A549 (cell line): Measurements from ENCODE around the gene KIF7. TPM values are rescaled to one million over a fixed set of nuclear protein-coding genes. Genes with fewer than 3 reads are reported as not detected.

ENCODE experiments used
- ATAC-seq, 2 experiments: fragments of 200-7000 bp in 1 of 2; fragments of >200 bp in 1 of 2; cut with Nextera tagmentation in 1 of 2; cut with Tn5 transposase in 1 of 2; 3 replicates each; pipeline versions ENCODE4 v1.8.0 to v1.9.1; 2018 to 2020; ENCODE audit warnings: mild to moderate bottlenecking in 1 of 2, moderate library complexity in 1 of 2
- CTCF ChIA-PET: fragments of 300-600 bp; sonication (Branson Sonifier 250); formaldehyde crosslinking; extraction: SDS; loops from one replicate; lab custom pipeline; 2021; ENCODE audit warnings: antibody characterized with exemption, inconsistent platforms; lab: Yijun Ruan, JAX
- POLR2A ChIA-PET: fragments of 350-600 bp; formaldehyde crosslinking; extraction: SDS; loops from one replicate; lab custom pipeline; 2021; ENCODE audit warnings: antibody characterized with exemption, inconsistent platforms; lab: Yijun Ruan, JAX
- DNase-seq, 2 experiments: peaks; one replicate each; pipeline versions ENCODE4 v3.0.0 to v3.0.0-alpha.2; 2011 to 2016; ENCODE audit warnings: low read depth in 1 of 2, low spot score in 1 of 2
- FAIRE-seq: peaks from 2 replicates; lab custom pipeline; 2011; peaks lifted over from hg19 to GRCh38; lab: Jason Lieb, UNC
- H3K27ac ChIP-seq, 2 experiments: fragments of >200 bp; sonication (Bioruptor Twin); formaldehyde crosslinking; 3 replicates each; pipeline ENCODE4 v1.5.1; 2016 to 2017
- H3K4me1 ChIP-seq: fragments of >200 bp; sonication (Bioruptor Twin); formaldehyde crosslinking; 3 replicates; pipeline ENCODE4 v1.6.1; 2016
- H3K4me2 ChIP-seq: fragments of >200 bp; sonication (Bioruptor Twin); formaldehyde crosslinking; 3 replicates; pipeline ENCODE4 v1.6.1; 2016
- H3K4me3 ChIP-seq: fragments of >200 bp; sonication (Bioruptor Twin); formaldehyde crosslinking; 3 replicates; pipeline ENCODE4 v1.5.1; 2016
- H3K9me3 ChIP-seq: fragments of >200 bp; sonication (Bioruptor Twin); formaldehyde crosslinking; 3 replicates; pipeline ENCODE4 v1.6.1; 2016
- BHLHE40 ChIP-seq: IDR thresholded peaks from 2 replicates; pipeline ENCODE4 v1.6.1; 2012; ENCODE audit warnings: low read depth, low read length, inconsistent platforms
- CEBPB ChIP-seq, 2 experiments: fragments of >200 bp in 1 of 2; sonication (Bioruptor Twin) in 1 of 2; formaldehyde crosslinking in 1 of 2; IDR thresholded peaks; 2 replicates each; pipeline ENCODE4 v1.6.1; 2012 to 2016
- CHD2 ChIP-seq: fragments of 150-350 bp; IDR thresholded peaks from 2 replicates; pipeline ENCODE4 v1.6.1; 2014; ENCODE audit warnings: low read length; ENCODE audit not compliant: partially characterized antibody
- EHMT2 ChIP-seq: fragments of 200-600 bp; sonication (generic); IDR thresholded peaks from 2 replicates; pipeline ENCODE4 v1.6.1; 2016; ENCODE audit warnings: antibody characterized with exemption, low read depth, mild to moderate bottlenecking, moderate library complexity
- FOSL2 ChIP-seq, 2 experiments: fragments of 450-650 bp in 1 of 2; fragments of >200 bp in 1 of 2; sonication (Bioruptor Twin) in 1 of 2; formaldehyde crosslinking; IDR thresholded peaks; 2 replicates each; pipeline versions ENCODE4 v1.5.0 to v1.6.1; 2016 to 2020; ENCODE audit warnings: mild to moderate bottlenecking in 1 of 2, moderate library complexity in 1 of 2
- HDAC2 ChIP-seq: fragments of 200-600 bp; sonication (generic); IDR thresholded peaks from 2 replicates; pipeline ENCODE4 v1.6.1; 2016
- HOXB5 ChIP-seq: fragments of 250-450 bp; sonication (Bioruptor Pico); IDR thresholded peaks from 2 replicates; pipeline ENCODE4 v1.5.0; 2020; ENCODE audit warnings: mild to moderate bottlenecking, moderate library complexity
- KDM1A ChIP-seq: fragments of 200-600 bp; sonication (generic); IDR thresholded peaks from 2 replicates; pipeline ENCODE4 v1.6.1; 2016; ENCODE audit warnings: low read depth, mild to moderate bottlenecking
- KDM5A ChIP-seq: fragments of 200-600 bp; sonication (generic); IDR thresholded peaks from 2 replicates; pipeline ENCODE4 v1.6.1; 2016; ENCODE audit warnings: antibody characterized with exemption, mild to moderate bottlenecking
- MAFK ChIP-seq: fragments of 450-650 bp; IDR thresholded peaks from 2 replicates; pipeline ENCODE4 v1.6.1; 2014; ENCODE audit not compliant: partially characterized antibody
- MAZ ChIP-seq: fragments of 150-350 bp; IDR thresholded peaks from 2 replicates; pipeline ENCODE4 v1.6.1; 2014; ENCODE audit warnings: antibody characterized with exemption, low read depth, low read length, borderline replicate concordance
- NR3C1 ChIP-seq: fragments of >200 bp; sonication (Bioruptor Twin); formaldehyde crosslinking; IDR thresholded peaks from 3 replicates; pipeline ENCODE4 v1.6.1; 2017
- POLR2A ChIP-seq: IDR thresholded peaks from 2 replicates; pipeline ENCODE4 v1.6.1; 2012; ENCODE audit warnings: mild to moderate bottlenecking, low read length
- RARB ChIP-seq: fragments of 250-450 bp; sonication (Bioruptor Pico); IDR thresholded peaks from 2 replicates; pipeline ENCODE4 v1.8.0; 2021; ENCODE audit warnings: mild to moderate bottlenecking, moderate library complexity
- ZC3H11A ChIP-seq: fragments of 450-650 bp; IDR thresholded peaks from 2 replicates; pipeline ENCODE4 v1.6.1; 2014; ENCODE audit warnings: antibody characterized with exemption, mild to moderate bottlenecking
- ZFP36 ChIP-seq: fragments of 450-650 bp; IDR thresholded peaks from 2 replicates; pipeline ENCODE4 v1.6.1; 2014; ENCODE audit warnings: borderline replicate concordance; ENCODE audit not compliant: partially characterized antibody
- ZSCAN20 ChIP-seq: fragments of 250-450 bp; sonication (Bioruptor Pico); IDR thresholded peaks from 2 replicates; pipeline ENCODE4 v1.8.0; 2022; ENCODE audit warnings: mild to moderate bottlenecking, moderate library complexity
- WGBS: methylation state at CpG from one replicate; pipeline ENCODE4 v1.1.6; 2017; ENCODE audit errors: missing lambda C conversion rate; 5-methylcytosine and 5-hydroxymethylcytosine counted together
- polyA plus RNA-seq, 4 experiments: library from polyadenylated mRNA; depleted of rRNA in 3 of 4; stranded (reverse); fragments of >200 nt; fragmentation: RNase III in 1 of 4; extraction: RNeasy Plus Mini Kit Qiagen cat#74134 plus additional on column Dnase treatment in 1 of 4; gene quantifications; 2 replicates in 3 of 4; 3 replicates in 1 of 4; pipeline ENCODE4 v1.2.3, GENCODE V29; 2011 to 2017
- TF ChIP-seq, protein P1 (sequence below): fragments of >200 bp; sonication (Bioruptor Twin); formaldehyde crosslinking; IDR thresholded peaks from 3 replicates; pipeline ENCODE4 v1.6.1; 2016
- TF ChIP-seq, protein P2 (sequence below): fragments of 450-650 bp; IDR thresholded peaks from 2 replicates; pipeline ENCODE4 v1.6.1; 2014; ENCODE audit warnings: antibody characterized with exemption
- TF ChIP-seq, protein P3 (sequence below): fragments of >200 bp; sonication (Bioruptor Twin); formaldehyde crosslinking; IDR thresholded peaks from 2 replicates; pipeline ENCODE4 v1.6.1; 2016
- TF ChIP-seq, protein P4 (sequence below): IDR thresholded peaks from 2 replicates; pipeline ENCODE4 v1.6.1; 2012; ENCODE audit warnings: low read depth, borderline replicate concordance
- TF ChIP-seq, protein P5 (sequence below): IDR thresholded peaks from 2 replicates; pipeline ENCODE4 v1.6.1; 2012

KIF7 gene
- polyA plus RNA-seq, 2 of the 4 experiments (the other 2 are of a cell fraction) = 2.2 to 4.1 TPM

DNA sequence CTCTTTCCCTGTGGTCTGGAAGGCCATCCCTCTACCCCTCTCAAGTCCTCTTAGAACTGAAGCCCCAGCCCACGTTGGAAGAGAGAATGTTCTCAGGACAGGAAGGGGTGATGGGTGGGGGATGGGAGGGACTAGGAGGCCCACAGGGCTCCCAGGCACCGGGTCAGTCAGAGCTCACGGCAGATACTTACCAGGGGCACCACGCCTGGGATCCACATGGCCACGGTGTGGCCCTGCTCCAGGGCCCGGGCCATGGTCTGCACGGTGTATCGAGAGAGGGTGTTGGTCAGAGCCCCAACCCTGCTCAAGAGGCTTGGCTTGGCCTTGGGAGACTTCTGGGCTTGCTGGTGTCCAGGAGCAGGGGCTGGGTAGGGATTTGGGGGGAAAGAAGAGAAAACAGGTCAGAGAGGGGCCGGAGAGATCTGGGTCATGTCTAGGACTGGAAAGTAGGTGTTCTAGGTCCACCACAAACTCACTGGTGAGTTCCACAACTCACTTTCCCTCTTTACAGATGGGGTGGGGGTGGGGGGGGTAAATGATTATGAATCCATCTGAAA, 14.1 kb upstream of the KIF7 start (continued):
- TF ChIP-seq FOSL2 (IDR thresholded peaks at IDR 0.05) (no peak), FOSL2 (CRISPR knock-in tag; IDR thresholded peaks at IDR 0.05) (no peak)

DNA sequence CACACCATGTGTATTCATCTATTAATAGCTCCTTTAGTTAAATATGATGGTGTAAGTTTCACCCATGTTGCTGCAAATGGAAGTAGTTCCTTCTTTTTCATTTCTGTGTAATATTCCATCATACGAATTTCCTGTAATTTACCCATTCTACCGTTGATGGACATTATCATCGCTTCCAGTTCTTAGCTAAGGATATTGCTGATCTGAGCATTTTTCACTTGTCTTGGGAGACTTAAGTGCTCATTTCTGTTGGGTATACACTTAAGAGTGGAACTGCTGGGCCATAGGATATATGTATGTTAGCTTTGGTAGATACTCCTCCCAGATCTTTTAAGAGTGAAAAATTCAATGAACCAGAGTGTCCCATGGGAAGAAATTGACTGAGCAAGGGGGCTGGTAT, 12.9 kb upstream of the KIF7 start:
- Histone ChIP-seq H3K4me3 (no peak overlapping the region), H3K4me2 (no peak overlapping the region), H3K27ac (no peak overlapping the region), H3K9me3 (no peaks in the 10 kb centered on the region), H3K4me1 (peaks cover 8% of the 10 kb centered on the region; the same call in 1 of the 3 replicates)
- DNase-seq (no peak), FAIRE-seq (no peak), ATAC-seq (no peak)
- WGBS = 91% methylated on average over 3 of the region's 3 CpGs
- ChIA-PET POLR2A (no interaction called here), CTCF (interaction anchor here (0.8 to 9.4 kb wide), 6 partner anchors 10 to 226 kb away, joined by 3 to 79 read pairs (median 3); partner anchors contain the start of genes MESP1 and PLIN1)
- TF ChIP-seq, protein P1, sequence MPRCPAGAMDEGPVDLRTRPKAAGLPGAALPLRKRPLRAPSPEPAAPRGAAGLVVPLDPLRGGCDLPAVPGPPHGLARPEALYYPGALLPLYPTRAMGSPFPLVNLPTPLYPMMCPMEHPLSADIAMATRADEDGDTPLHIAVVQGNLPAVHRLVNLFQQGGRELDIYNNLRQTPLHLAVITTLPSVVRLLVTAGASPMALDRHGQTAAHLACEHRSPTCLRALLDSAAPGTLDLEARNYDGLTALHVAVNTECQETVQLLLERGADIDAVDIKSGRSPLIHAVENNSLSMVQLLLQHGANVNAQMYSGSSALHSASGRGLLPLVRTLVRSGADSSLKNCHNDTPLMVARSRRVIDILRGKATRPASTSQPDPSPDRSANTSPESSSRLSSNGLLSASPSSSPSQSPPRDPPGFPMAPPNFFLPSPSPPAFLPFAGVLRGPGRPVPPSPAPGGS = no peak
- peak; percentile 89 for TF ChIP-seq MAFK

DNA sequence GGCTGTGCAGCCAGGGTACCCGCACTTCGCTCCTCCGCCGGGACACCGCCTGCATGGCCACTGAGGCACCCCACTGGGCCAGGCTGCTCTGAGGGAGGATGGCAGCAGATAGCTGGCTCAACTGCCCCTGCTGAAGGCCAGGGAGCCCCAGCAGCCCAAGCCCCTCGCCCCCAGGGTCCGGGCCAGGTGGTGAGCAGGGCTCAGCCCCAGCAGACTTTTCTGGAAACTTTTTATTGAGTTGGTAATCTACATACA, 12.4 kb upstream of the KIF7 start:
- no peak for FAIRE-seq

GRCh38 chr15:89666858-89667705, 11.8 kb upstream of the KIF7 start:
- TF ChIP-seq CEBPB (IDR thresholded peaks at IDR 0.05) (no peak), BHLHE40 (no peak), HDAC2 (no peak)
- TF ChIP-seq, protein P2, sequence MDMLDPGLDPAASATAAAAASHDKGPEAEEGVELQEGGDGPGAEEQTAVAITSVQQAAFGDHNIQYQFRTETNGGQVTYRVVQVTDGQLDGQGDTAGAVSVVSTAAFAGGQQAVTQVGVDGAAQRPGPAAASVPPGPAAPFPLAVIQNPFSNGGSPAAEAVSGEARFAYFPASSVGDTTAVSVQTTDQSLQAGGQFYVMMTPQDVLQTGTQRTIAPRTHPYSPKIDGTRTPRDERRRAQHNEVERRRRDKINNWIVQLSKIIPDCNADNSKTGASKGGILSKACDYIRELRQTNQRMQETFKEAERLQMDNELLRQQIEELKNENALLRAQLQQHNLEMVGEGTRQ = no peak
- peak; percentile 5 to 10; a peak in 3 of 6 replicates for ATAC-seq
- DNase-seq = no peak
- FAIRE-seq = no peak
- 84% methylated on average over 10 of the region's 13 CpGs for WGBS
- CTCF ChIA-PET = interaction anchor here (1.1 to 9.4 kb wide), 5 partner anchors 10 to 225 kb away, joined by 3 to 79 read pairs (median 3); partner anchors contain the start of gene PLIN1
- POLR2A ChIA-PET = no interaction called here
- Histone ChIP-seq H3K27ac (no peak overlapping the region), H3K4me3 (no peak overlapping the region), H3K9me3 (no peaks in the 10 kb centered on the region), H3K4me1 (peaks cover 8% of the 10 kb centered on the region; the same call in 1 of the 3 replicates), H3K4me2 (no peak overlapping the region)

More for the DNA sequence above, 12.4 kb upstream of the KIF7 start:
- DNase-seq (no peak), ATAC-seq (no peak)
- Histone ChIP-seq H3K9me3 (no peaks in the 10 kb centered on the region), H3K4me3 (no peak overlapping the region), H3K27ac (no peak overlapping the region), H3K4me1 (peaks cover 8% of the 10 kb centered on the region; the same call in 1 of the 3 replicates), H3K4me2 (no peak overlapping the region)
- TF ChIP-seq, protein P3, sequence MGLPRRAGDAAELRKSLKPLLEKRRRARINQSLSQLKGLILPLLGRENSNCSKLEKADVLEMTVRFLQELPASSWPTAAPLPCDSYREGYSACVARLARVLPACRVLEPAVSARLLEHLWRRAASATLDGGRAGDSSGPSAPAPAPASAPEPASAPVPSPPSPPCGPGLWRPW = no peak
- TF ChIP-seq NR3C1 = no peak
- no peak for TF ChIP-seq RARB
- no peak for TF ChIP-seq ZSCAN20 (CRISPR knock-in tag)
- no peak for TF ChIP-seq ZC3H11A
- no peak for TF ChIP-seq MAZ
- no peak for TF ChIP-seq HOXB5 (CRISPR knock-in tag)
- TF ChIP-seq CHD2 = no peak
- TF ChIP-seq, protein P4, sequence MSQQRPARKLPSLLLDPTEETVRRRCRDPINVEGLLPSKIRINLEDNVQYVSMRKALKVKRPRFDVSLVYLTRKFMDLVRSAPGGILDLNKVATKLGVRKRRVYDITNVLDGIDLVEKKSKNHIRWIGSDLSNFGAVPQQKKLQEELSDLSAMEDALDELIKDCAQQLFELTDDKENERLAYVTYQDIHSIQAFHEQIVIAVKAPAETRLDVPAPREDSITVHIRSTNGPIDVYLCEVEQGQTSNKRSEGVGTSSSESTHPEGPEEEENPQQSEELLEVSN = no peak
- no peak for TF ChIP-seq KDM5A
- TF ChIP-seq, protein P1 = no peak
- no peak for TF ChIP-seq ZFP36
- TF ChIP-seq KDM1A = no peak
- TF ChIP-seq, protein P5, sequence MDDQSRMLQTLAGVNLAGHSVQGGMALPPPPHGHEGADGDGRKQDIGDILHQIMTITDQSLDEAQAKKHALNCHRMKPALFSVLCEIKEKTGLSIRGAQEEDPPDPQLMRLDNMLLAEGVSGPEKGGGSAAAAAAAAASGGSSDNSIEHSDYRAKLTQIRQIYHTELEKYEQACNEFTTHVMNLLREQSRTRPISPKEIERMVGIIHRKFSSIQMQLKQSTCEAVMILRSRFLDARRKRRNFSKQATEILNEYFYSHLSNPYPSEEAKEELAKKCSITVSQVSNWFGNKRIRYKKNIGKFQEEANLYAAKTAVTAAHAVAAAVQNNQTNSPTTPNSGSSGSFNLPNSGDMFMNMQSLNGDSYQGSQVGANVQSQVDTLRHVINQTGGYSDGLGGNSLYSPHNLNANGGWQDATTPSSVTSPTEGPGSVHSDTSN = no peak
- no peak for TF ChIP-seq POLR2A
- TF ChIP-seq EHMT2 = no peak
- WGBS = 90% methylated on average over 7 of the region's 7 CpGs
- CTCF ChIA-PET = interaction anchor here (0.8 to 9.4 kb wide), 6 partner anchors 11 to 225 kb away, joined by 3 to 79 read pairs (median 3); partner anchors contain the start of genes MESP1 and PLIN1
- POLR2A ChIA-PET = no interaction called here
